ENCODE measurements around the gene PRIMA1.

Gene PRIMA1

DNA sequence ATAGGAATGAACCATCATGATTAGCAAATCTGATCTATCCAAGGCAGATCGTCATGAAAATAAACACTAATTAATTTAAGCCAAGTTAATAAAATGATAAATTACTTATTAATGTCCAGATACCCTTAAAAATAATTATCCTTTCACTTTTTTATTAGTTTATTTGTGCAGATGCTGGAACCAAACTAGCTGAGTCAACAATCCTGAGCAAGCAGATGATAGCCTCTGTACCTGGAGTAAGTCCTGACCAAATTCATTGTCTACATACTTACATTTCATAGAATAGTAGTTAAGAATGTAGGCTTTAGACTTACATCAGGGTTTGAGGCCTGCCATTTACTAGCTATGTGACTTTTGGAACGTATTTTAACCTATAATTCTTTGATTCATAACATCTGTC is 105.8 kb downstream of the PRIMA1 start:
- TF ChIP-seq, protein P1, sequence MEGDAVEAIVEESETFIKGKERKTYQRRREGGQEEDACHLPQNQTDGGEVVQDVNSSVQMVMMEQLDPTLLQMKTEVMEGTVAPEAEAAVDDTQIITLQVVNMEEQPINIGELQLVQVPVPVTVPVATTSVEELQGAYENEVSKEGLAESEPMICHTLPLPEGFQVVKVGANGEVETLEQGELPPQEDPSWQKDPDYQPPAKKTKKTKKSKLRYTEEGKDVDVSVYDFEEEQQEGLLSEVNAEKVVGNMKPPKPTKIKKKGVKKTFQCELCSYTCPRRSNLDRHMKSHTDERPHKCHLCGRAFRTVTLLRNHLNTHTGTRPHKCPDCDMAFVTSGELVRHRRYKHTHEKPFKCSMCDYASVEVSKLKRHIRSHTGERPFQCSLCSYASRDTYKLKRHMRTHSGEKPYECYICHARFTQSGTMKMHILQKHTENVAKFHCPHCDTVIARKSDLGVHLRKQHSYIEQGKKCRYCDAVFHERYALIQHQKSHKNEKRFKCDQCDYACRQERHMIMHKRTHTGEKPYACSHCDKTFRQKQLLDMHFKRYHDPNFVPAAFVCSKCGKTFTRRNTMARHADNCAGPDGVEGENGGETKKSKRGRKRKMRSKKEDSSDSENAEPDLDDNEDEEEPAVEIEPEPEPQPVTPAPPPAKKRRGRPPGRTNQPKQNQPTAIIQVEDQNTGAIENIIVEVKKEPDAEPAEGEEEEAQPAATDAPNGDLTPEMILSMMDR (conservative IDR thresholded peaks at IDR 0.05; ENCODE audit: low read depth, low read length) = no peak
- no peak overlapping the region for H3K4me3 ChIP-seq (ENCODE audit: low read length)
- DNase-seq (ENCODE audit: low read depth) = no peak

GRCh38 chr14:93676416-93676958 is 111.8 kb downstream of the PRIMA1 start:
- H3K4me3 ChIP-seq (ENCODE audit: low read length) = no peak overlapping the region
- DNase-seq (ENCODE audit: low read depth) = no peak
- TF ChIP-seq, protein P1 (conservative IDR thresholded peaks at IDR 0.05; ENCODE audit: low read depth, low read length) = no peak

GRCh38 chr14:93675651-93676050 is 112.6 kb downstream of the PRIMA1 start:
- TF ChIP-seq, protein P1 (conservative IDR thresholded peaks at IDR 0.05; ENCODE audit: low read depth, low read length) = no peak
- no peak for DNase-seq (ENCODE audit: low read depth)
- H3K4me3 ChIP-seq (ENCODE audit: low read length) = no peak overlapping the region

- no peak overlapping the region for H3K4me3 ChIP-seq (ENCODE audit: low read length)
- DNase-seq (ENCODE audit: low read depth) = no peak
- TF ChIP-seq, protein P1 (conservative IDR thresholded peaks at IDR 0.05; ENCODE audit: low read depth, low read length) = no peak
Observed at GRCh38 chr14:93674343-93674742, 113.9 kb downstream of the PRIMA1 start.

DNA sequence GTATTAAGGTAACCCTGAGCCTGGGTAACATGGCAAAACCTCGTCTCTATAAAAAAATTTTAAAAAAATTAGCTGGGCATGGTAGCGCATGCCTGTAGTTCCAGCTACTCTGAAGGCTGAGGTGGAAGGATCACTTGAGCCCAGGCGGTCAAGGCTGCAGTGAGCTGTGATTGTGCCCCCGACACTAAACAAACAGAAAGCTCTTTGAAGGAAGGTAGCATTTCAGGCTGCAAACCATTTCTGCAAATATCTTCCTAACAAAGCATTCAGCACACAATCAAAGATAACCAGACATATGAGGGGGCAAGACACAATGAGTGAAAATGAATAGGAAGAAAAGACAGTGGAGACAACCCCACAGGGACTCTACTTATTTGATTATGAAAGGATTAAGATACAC is 118.7 kb downstream of the PRIMA1 start:
- no peak for DNase-seq (ENCODE audit: low read depth)
- no peak overlapping the region for H3K4me3 ChIP-seq (ENCODE audit: low read length)
- TF ChIP-seq, protein P1 (conservative IDR thresholded peaks at IDR 0.05; ENCODE audit: low read depth, low read length) = no peak
